HCT116 (cell line): ENCODE measurements around the gene PPP1R10. TPM values are rescaled to one million over a fixed set of nuclear protein-coding genes. Genes with fewer than 3 reads are reported as not detected.
A peak's percentile ranks its signal among the peaks of the same experiment; 100 is the strongest.

ENCODE experiments used
- ATAC-seq: fragments of 200-7000 bp; cut with Tn5 transposase; 2 replicates; pipeline ENCODE4 v1.9.1; 2020; ENCODE audit warnings: mild to moderate bottlenecking, moderate library complexity
- BruUV-seq: library from RNA; stranded (reverse); fragments of 400-500 nt; replicated peaks from 2 replicates; lab custom pipeline; 2021; lab: Mats Ljungman, UMichigan
- CTCF ChIA-PET: fragments of 300-600 bp; sonication (Branson Sonifier 250); formaldehyde crosslinking; loops from one replicate; lab custom pipeline; 2021; ENCODE audit warnings: antibody characterized with exemption; lab: Charles Lee
- POLR2A ChIA-PET: fragments of 300-600, 350-600 bp; sonication (Branson Sonifier 250); formaldehyde crosslinking; loops from one replicate; lab custom pipeline; 2021; ENCODE audit warnings: antibody characterized with exemption; lab: Charles Lee
- RAD21 ChIA-PET, 2 experiments: fragments of 300-600 bp; sonication (Branson Sonifier 250); formaldehyde crosslinking; loops; one replicate each; lab custom pipeline; 2023; ENCODE audit warnings: low total read pairs in 2 of 2; ENCODE audit not compliant: uncharacterized antibody in 2 of 2, unreplicated experiment in 2 of 2, low non-redundant PET in 1 of 2; lab: Charles Lee
- DNase-seq: peaks from one replicate; pipeline ENCODE4 v3.0.0-alpha.2; 2010; ENCODE audit warnings: low read depth, low spot score
- H2AFZ ChIP-seq: fragments of 200-600 bp; shearing (Covaris generic), sonication (generic); 2 replicates; pipeline ENCODE4 v1.6.1; 2017; ENCODE audit warnings: low read depth, mixed run types, mixed read lengths, antibody characterized with exemption, low read length; ENCODE audit not compliant: poor library complexity, severe bottlenecking
- H3K27ac ChIP-seq: 2 replicates; pipeline ENCODE4 v1.5.1; 2012; ENCODE audit warnings: low read depth, low read length
- H3K27me3 ChIP-seq: fragments of 200-600 bp; sonication (generic); 2 replicates; pipeline ENCODE4 v1.6.1; 2016; ENCODE audit warnings: mixed run types, low read length, mixed read lengths; ENCODE audit not compliant: insufficient read depth
- H3K36me3 ChIP-seq, 2 experiments: fragments of 200-500 bp in 1 of 2; fragments of 200-600 bp in 1 of 2; sonication (Bioruptor generic) in 1 of 2; sonication (generic) in 1 of 2; 2 replicates each; pipeline versions ENCODE4 v1.5.1 to v1.6.1; 2014 to 2016; ENCODE audit warnings: low read length in 2 of 2, inconsistent platforms in 1 of 2, mixed read lengths in 1 of 2, mixed run types in 1 of 2; ENCODE audit not compliant: insufficient read depth in 2 of 2, control insufficient read depth in 1 of 2
- H3K4me1 ChIP-seq, 2 experiments: fragments of 200-600 bp in 1 of 2; sonication (generic) in 1 of 2; 2 replicates each; pipeline versions ENCODE4 v1.5.1 to v1.6.1; 2012 to 2017; ENCODE audit warnings: low read length in 2 of 2, inconsistent platforms in 1 of 2, mild to moderate bottlenecking in 1 of 2, mixed read lengths in 1 of 2, mixed run types in 1 of 2, moderate library complexity in 1 of 2; ENCODE audit not compliant: insufficient read depth in 2 of 2, control insufficient read depth in 1 of 2
- H3K4me2 ChIP-seq: fragments of 200-600 bp; sonication (generic); 2 replicates; pipeline ENCODE4 v1.6.1; 2017; ENCODE audit warnings: mixed run types, low read length, mixed read lengths
- H3K4me3 ChIP-seq, 2 experiments: fragments of 200-600 bp in 1 of 2; sonication (generic) in 1 of 2; replicated peaks in 1 of 2; 2 replicates each; pipeline ENCODE4 v1.5.1; 2011 to 2016; ENCODE audit warnings: low read length in 2 of 2, control low read depth in 1 of 2, low read depth in 1 of 2, mild to moderate bottlenecking in 1 of 2, mixed read lengths in 1 of 2, mixed run types in 1 of 2
- H3K79me2 ChIP-seq: fragments of 200-600 bp; sonication (generic); 2 replicates; pipeline ENCODE4 v1.6.1; 2017; ENCODE audit warnings: mild to moderate bottlenecking, mixed run types, low read length, moderate library complexity, mixed read lengths; ENCODE audit not compliant: insufficient read depth
- H3K9ac ChIP-seq: fragments of 200-600 bp; sonication (generic); 2 replicates; pipeline ENCODE4 v1.6.1; 2016; ENCODE audit warnings: low read length, mixed read lengths
- H3K9me2 ChIP-seq: fragments of 200-600 bp; sonication (generic), shearing (Covaris generic); 2 replicates; pipeline ENCODE4 v1.6.1; 2017; ENCODE audit warnings: mixed run types, mild to moderate bottlenecking, moderate library complexity; ENCODE audit not compliant: insufficient read depth
- H3K9me3 ChIP-seq, 2 experiments: fragments of 200-500 bp in 1 of 2; fragments of 200-600 bp in 1 of 2; sonication (Bioruptor generic) in 1 of 2; sonication (generic) in 1 of 2; 2 replicates each; pipeline ENCODE4 v1.6.1; 2014 to 2017; ENCODE audit warnings: low read length in 2 of 2, mixed read lengths in 2 of 2, inconsistent platforms in 1 of 2, low read depth in 1 of 2, mild to moderate bottlenecking in 1 of 2, mixed run types in 1 of 2, moderate library complexity in 1 of 2; ENCODE audit not compliant: control insufficient read depth in 1 of 2, insufficient read depth in 1 of 2
- H4K20me1 ChIP-seq: fragments of 200-600 bp; sonication (generic), shearing (Covaris generic); 2 replicates; pipeline ENCODE4 v1.6.1; 2017; ENCODE audit warnings: mixed run types, mild to moderate bottlenecking, moderate library complexity; ENCODE audit not compliant: insufficient read depth
- CTCF ChIP-seq, 3 experiments: fragments of 200-600 bp in 1 of 3; sonication (generic) in 1 of 3; IDR thresholded peaks in 2 of 3; conservative IDR thresholded peaks in 1 of 3; 2 replicates each; pipeline ENCODE4 v1.5.1; 2012 to 2017; ENCODE audit warnings: low read depth in 2 of 3, low read length in 2 of 3, antibody characterized with exemption in 1 of 3, borderline replicate concordance in 1 of 3, control low read depth in 1 of 3, mild to moderate bottlenecking in 1 of 3, mixed read lengths in 1 of 3, mixed run types in 1 of 3, moderate library complexity in 1 of 3; ENCODE audit not compliant: insufficient read depth in 1 of 3
- EGR1 ChIP-seq: IDR thresholded peaks from 2 replicates; pipeline ENCODE4 v1.6.1; 2012; ENCODE audit warnings: low read depth
- ELF1 ChIP-seq: IDR thresholded peaks from 2 replicates; pipeline ENCODE4 v1.6.1; 2012; ENCODE audit warnings: low read depth, borderline replicate concordance
- EZH2 ChIP-seq: fragments of 200-600 bp; sonication (generic); IDR thresholded peaks from 2 replicates; pipeline ENCODE4 v1.6.1; 2017; ENCODE audit warnings: antibody characterized with exemption, mixed run types
- EZH2phosphoT487 ChIP-seq: fragments of 200-600 bp; IDR thresholded peaks from 2 replicates; pipeline ENCODE4 v1.6.1; 2018; ENCODE audit warnings: antibody characterized with exemption, borderline replicate concordance
- FOSL1 ChIP-seq: IDR thresholded peaks from 2 replicates; pipeline ENCODE4 v1.6.1; 2012; ENCODE audit warnings: low read depth
- JUND ChIP-seq: IDR thresholded peaks from 2 replicates; pipeline ENCODE4 v1.6.1; 2012
- MAX ChIP-seq: IDR thresholded peaks from 2 replicates; pipeline ENCODE4 v1.6.1; 2012
- POLR2A ChIP-seq: IDR thresholded peaks from 2 replicates; pipeline ENCODE4 v1.7.0; 2011; ENCODE audit warnings: borderline replicate concordance; ENCODE audit not compliant: insufficient read depth, insufficient read length; ENCODE audit errors: extremely low read depth
- POLR2AphosphoS5 ChIP-seq: IDR thresholded peaks from 2 replicates; pipeline ENCODE4 v1.6.1; 2011; ENCODE audit warnings: mild to moderate bottlenecking, low read depth, low read length, moderate library complexity
- RAD21 ChIP-seq: IDR thresholded peaks from 2 replicates; pipeline ENCODE4 v1.6.1; 2012; ENCODE audit warnings: low read depth, mild to moderate bottlenecking
- REST ChIP-seq: IDR thresholded peaks from 2 replicates; pipeline ENCODE4 v1.6.1; 2012; ENCODE audit warnings: low read depth
- SIN3A ChIP-seq: IDR thresholded peaks from 2 replicates; pipeline ENCODE4 v1.6.1; 2012; ENCODE audit warnings: low read depth
- SP1 ChIP-seq: IDR thresholded peaks from 2 replicates; pipeline ENCODE4 v1.6.1; 2012; ENCODE audit warnings: low read depth
- SRF ChIP-seq: IDR thresholded peaks from 2 replicates; pipeline ENCODE4 v1.6.1; 2012; ENCODE audit warnings: low read depth
- YY1 ChIP-seq: IDR thresholded peaks from 2 replicates; pipeline ENCODE4 v1.6.1; 2011; ENCODE audit warnings: low read length, low read depth, moderate library complexity, mild to moderate bottlenecking; ENCODE audit not compliant: insufficient replicate concordance; ENCODE audit errors: extremely low read depth
- intact Hi-C: fragments of 100-400 bp; cut with micrococcal nuclease; formaldehyde crosslinking; loops from 2 replicates; pipeline ENCODE4 v1.10.0; 2022
- total RNA-seq: library from RNA; stranded (reverse); gene quantifications from one replicate; pipeline ENCODE4 v1.2.1, GENCODE V29; 2021; ENCODE audit not compliant: unreplicated experiment
- TF ChIP-seq, protein P1 (sequence below): IDR thresholded peaks from 2 replicates; pipeline ENCODE4 v1.6.1; 2011; ENCODE audit warnings: mild to moderate bottlenecking, low read length, moderate library complexity; ENCODE audit not compliant: insufficient replicate concordance; ENCODE audit errors: extremely low read depth
- TF ChIP-seq, protein P2 (sequence below): IDR thresholded peaks from 2 replicates; pipeline ENCODE4 v1.6.1; 2012

The PPP1R10 gene
- total RNA-seq, 1 experiment from 2014 or later = 104 TPM

GRCh38 chr6:30554962-30555815 is 61.9 kb downstream of the PPP1R10 start:
- Histone ChIP-seq H3K27ac (peak overlapping the region; percentile 96), H3K79me2 (peaks cover 53% of the 10 kb centered on the region), H2AFZ (no peak overlapping the region), H3K36me3 (peaks cover 22 to 37% of the 10 kb centered on the region in 2 experiments), H3K4me1 (peaks cover 10 to 23% of the 10 kb centered on the region in 2 experiments; a peak in 3 of 4 replicates), H3K9ac (peak overlapping the region; percentile 98), H3K9me3 (no peaks in the 10 kb centered on the region), H3K4me3 (peak overlapping the region; percentile 88 to 95), H3K27me3 (no peaks in the 10 kb centered on the region), H4K20me1 (no peaks in the 10 kb centered on the region), H3K4me2 (peak overlapping the region; percentile 91), H3K9me2 (no peaks in the 10 kb centered on the region)
- BruUV-seq = no TSS peak
- ATAC-seq = no peak; the same call in 1 of the 2 replicates
- DNase-seq = no peak
- TF ChIP-seq EGR1 (no peak), SRF (no peak), FOSL1 (no peak), YY1 (no peak), EZH2phosphoT487 (no peak), POLR2A (no peak), ELF1 (no peak), REST (no peak), JUND (no peak), SP1 (no peak), POLR2AphosphoS5 (no peak), CTCF (IDR thresholded peaks at IDR 0.05 in 2 of 3, conservative IDR thresholded peaks at IDR 0.05 in 1 of 3; ENCODE audit: borderline replicate concordance in 1 of 3, insufficient read depth in 1 of 3, low read depth in 2 of 3, low read length in 2 of 3) (no peak), RAD21 (no peak), SIN3A (no peak), MAX (no peak), EZH2 (no peak)
- TF ChIP-seq, protein P1, sequence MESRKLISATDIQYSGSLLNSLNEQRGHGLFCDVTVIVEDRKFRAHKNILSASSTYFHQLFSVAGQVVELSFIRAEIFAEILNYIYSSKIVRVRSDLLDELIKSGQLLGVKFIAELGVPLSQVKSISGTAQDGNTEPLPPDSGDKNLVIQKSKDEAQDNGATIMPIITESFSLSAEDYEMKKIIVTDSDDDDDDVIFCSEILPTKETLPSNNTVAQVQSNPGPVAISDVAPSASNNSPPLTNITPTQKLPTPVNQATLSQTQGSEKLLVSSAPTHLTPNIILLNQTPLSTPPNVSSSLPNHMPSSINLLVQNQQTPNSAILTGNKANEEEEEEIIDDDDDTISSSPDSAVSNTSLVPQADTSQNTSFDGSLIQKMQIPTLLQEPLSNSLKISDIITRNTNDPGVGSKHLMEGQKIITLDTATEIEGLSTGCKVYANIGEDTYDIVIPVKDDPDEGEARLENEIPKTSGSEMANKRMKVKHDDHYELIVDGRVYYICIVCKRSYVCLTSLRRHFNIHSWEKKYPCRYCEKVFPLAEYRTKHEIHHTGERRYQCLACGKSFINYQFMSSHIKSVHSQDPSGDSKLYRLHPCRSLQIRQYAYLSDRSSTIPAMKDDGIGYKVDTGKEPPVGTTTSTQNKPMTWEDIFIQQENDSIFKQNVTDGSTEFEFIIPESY = no peak
- TF ChIP-seq, protein P2, sequence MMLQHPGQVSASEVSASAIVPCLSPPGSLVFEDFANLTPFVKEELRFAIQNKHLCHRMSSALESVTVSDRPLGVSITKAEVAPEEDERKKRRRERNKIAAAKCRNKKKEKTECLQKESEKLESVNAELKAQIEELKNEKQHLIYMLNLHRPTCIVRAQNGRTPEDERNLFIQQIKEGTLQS = no peak
- POLR2A ChIA-PET = interaction anchor here (0.6 to 2.8 kb wide), 4 partner anchors 10 to 28 kb away, joined by 3 to 12 read pairs (median 6); partner anchors contain the start of gene ABCF1
- RAD21 ChIA-PET = no interaction called here
- CTCF ChIA-PET = interaction anchor here (3.5 to 4.7 kb wide), 2 partner anchors 10 to 14 kb away, joined by 13 to 25 read pairs; no protein-coding TSS in a partner anchor
- intact Hi-C loops = loop anchor here (5.0 kb wide), 1 partner anchor 162 kb away; the partner anchor contains the start of gene MDC1
